ENCODE results near the gene RPS27. TPM values are rescaled to one million over a fixed set of nuclear protein-coding genes. Genes with fewer than 3 reads are reported as not detected.
"Not testable (repeated sequence)": the region's sequence is repeated elsewhere in the genome, so short reads cannot be mapped to it uniquely, and the experiment has no call there.

RPS27 gene
- total RNA-seq, 3 donors from 2014 or later = 1,116 to 1,231 (median 1,134) TPM

DNA sequence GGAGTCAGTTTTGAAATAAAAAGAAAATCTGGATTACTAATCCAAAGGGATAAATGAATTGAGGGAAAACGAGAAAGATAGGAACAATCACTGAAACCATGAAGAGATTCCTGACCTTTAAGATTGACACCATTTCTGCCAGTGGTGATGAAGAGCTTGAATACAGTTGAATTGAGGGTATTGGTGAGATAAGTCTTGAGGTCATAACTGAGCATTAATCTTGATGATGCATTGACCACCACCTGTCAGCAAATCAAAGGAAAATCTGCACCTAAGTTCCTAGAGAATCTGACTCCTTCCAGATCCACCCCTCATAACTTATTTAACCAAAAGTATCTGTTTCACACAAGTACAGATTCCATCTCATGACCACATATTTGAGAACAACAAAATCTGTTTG lies 21.6 kb downstream of the RPS27 start:
- DNase-seq (no peak), ATAC-seq (no peak)
- Histone ChIP-seq H3K4me1 (ENCODE audit: low read depth) (no peaks in the 10 kb centered on the region), H3K36me3 (ENCODE audit: low read depth) (no peaks in the 10 kb centered on the region), H3K9me3 (no peaks in the 10 kb centered on the region), H3K4me3 (no peak overlapping the region)
- intact Hi-C loops (cut with DNase I, micrococcal nuclease) = no loop called here
- TF ChIP-seq, protein P1, sequence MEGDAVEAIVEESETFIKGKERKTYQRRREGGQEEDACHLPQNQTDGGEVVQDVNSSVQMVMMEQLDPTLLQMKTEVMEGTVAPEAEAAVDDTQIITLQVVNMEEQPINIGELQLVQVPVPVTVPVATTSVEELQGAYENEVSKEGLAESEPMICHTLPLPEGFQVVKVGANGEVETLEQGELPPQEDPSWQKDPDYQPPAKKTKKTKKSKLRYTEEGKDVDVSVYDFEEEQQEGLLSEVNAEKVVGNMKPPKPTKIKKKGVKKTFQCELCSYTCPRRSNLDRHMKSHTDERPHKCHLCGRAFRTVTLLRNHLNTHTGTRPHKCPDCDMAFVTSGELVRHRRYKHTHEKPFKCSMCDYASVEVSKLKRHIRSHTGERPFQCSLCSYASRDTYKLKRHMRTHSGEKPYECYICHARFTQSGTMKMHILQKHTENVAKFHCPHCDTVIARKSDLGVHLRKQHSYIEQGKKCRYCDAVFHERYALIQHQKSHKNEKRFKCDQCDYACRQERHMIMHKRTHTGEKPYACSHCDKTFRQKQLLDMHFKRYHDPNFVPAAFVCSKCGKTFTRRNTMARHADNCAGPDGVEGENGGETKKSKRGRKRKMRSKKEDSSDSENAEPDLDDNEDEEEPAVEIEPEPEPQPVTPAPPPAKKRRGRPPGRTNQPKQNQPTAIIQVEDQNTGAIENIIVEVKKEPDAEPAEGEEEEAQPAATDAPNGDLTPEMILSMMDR (IDR thresholded peaks at IDR 0.05) = no peak

DNA sequence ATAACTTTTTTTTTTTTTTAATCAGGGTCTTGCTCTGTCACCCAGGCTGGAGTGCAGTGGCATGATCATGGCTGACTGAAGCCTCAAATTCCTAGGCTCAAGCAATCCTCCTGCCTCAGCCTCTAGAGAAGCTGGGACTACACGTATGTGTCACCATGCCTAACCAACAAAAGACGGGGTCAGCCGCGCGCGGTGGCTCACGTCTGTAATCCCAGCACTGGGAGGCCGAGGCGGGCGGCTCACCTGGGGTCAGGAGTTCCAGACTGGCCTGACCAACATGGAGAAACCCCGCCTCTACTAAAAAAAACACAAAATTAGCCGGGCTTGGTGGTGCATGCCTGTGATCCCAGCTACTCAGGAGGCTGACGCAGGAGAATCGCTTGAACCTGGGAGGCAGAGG lies 22.0 kb downstream of the RPS27 start:
- H3K4me3 ChIP-seq; H3K4me1 ChIP-seq (ENCODE audit: low read depth); H3K9me3 ChIP-seq; intact Hi-C loops (cut with DNase I, micrococcal nuclease); H3K36me3 ChIP-seq (ENCODE audit: low read depth); DNase-seq; ATAC-seq: not testable (repeated sequence)

DNA sequence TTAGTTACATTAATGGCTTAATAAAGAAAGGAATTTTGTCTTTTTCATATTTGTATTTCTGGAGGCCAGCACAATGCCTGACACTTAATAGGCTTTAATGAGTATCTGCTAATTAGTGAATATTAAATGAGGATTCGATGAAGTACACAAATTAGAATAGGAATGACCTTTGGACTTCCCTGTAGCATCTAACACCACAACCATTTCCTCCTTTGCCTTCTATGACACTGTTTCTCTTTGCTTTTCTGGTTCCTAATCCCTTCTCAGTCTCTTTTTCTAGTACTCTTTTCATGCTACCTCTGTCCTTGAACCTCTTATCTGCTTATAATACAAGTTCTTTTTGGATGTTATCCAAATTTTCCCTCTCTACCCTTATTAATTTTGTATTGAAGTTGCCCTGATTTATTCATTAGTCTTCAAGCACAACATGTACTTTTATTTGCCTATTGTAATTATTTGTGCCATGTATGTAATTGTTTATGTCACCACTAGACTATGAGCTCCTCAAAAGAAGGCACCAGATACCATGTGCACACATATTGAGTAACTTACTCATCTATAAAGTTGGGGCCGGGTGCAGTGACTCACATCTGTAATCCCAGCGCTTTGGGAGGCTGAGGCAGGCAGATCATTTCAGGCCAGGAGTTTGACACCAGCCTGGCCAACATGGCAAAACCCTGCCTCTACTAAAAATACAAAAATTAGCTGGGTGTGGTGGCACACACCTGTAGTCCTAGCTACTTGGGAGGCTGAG lies 23.8 kb downstream of the RPS27 start:
- peak; percentile 34 for ATAC-seq
- TF ChIP-seq, protein P1 (IDR thresholded peaks at IDR 0.05) = no peak
- Histone ChIP-seq H3K9me3 (no peaks in the 10 kb centered on the region), H3K36me3 (ENCODE audit: low read depth) (no peaks in the 10 kb centered on the region), H3K4me3 (no peak overlapping the region), H3K4me1 (ENCODE audit: low read depth) (no peaks in the 10 kb centered on the region)
- intact Hi-C loops (cut with DNase I, micrococcal nuclease) = no loop called here
- no peak for DNase-seq

DNA sequence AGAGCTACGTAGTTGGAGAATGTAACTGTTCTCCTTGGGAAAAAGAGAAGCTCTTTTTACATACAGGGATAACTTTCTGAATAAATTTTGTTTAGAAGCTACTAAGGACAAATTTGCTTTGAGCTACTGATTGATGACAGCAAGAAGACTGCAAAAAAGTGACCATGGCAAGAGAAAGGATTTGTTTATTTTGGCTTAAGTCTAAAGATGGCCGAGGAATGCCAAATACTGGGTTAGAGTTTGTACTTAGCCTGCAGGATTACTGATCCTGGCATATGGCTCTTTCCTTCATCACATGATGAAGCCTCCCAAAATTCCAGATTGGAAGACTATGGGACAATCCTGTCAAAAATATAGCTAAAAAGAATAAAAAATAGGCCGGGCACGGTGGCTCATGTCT lies 28.7 kb downstream of the RPS27 start:
- no peaks in the 10 kb centered on the region for H3K4me1 ChIP-seq (ENCODE audit: low read depth)
- ATAC-seq (no peak), DNase-seq (no peak)
- no peaks in the 10 kb centered on the region for H3K9me3 ChIP-seq
- intact Hi-C loops (cut with DNase I, micrococcal nuclease) = no loop called here
- H3K4me3 ChIP-seq = no peak overlapping the region
- no peaks in the 10 kb centered on the region for H3K36me3 ChIP-seq (ENCODE audit: low read depth)
- TF ChIP-seq, protein P1 (IDR thresholded peaks at IDR 0.05) = no peak

DNA sequence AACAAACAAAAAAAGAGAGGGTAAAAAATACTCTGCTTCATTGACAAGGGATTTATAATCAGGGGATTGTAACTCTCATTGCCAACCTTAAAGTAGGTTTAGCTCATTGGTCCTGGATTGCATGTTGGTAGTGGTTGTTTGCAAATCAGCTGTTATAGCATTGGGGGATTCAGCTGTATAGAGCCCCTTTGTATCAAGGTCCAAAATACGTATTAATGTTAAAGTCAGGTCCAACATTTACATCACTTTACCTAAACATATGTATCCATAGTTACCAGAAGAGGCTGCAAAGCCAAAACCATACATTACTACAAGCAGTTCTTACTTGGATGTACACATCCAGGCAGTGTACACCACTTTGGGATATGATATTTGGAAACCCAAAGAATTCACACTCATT lies 29.4 kb downstream of the RPS27 start:
- Histone ChIP-seq H3K9me3 (no peaks in the 10 kb centered on the region), H3K4me1 (ENCODE audit: low read depth) (no peaks in the 10 kb centered on the region), H3K36me3 (ENCODE audit: low read depth) (no peaks in the 10 kb centered on the region), H3K4me3 (no peak overlapping the region)
- DNase-seq (no peak), ATAC-seq (no peak)
- intact Hi-C loops (cut with DNase I, micrococcal nuclease) = no loop called here
- TF ChIP-seq, protein P1 (IDR thresholded peaks at IDR 0.05) = no peak

DNA sequence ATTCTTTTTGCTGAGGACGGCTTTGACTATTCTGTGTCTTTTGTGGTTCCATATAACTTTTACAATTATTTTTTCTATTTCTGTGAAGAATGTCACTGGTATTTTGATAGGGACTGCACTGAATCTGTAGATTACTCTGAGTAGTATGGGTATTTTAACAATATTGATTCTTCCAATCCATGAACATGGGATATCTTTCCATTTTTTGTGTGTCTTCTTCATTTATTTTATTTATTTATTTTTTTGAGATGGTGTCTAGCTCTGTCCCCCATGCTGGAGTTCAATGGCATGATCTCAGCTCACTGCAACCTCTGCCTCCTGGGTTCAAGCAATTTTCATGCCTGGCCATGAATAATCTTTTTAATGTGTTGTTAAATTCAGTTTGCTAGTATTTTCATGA lies 43.1 kb downstream of the RPS27 start:
- H3K36me3 ChIP-seq (ENCODE audit: low read depth); ATAC-seq; H3K4me3 ChIP-seq; H3K9me3 ChIP-seq; H3K4me1 ChIP-seq (ENCODE audit: low read depth); DNase-seq; intact Hi-C loops (cut with DNase I, micrococcal nuclease): not testable (repeated sequence)

Small RNA genes lying within 50 kb of the gene (microRNA-seq; reads per million reads assigned to microRNA genes)
- gene MIR6737 = not detected

Other genes starting within 250 kb of the RPS27 start
- 10 to 100 TPM; 17.9 to 35.1 (median 22.9) TPM for gene SLC27A3, start 215.4 kb upstream of the RPS27 start, total RNA-seq
- 10 to 100 TPM; 34.4 to 64.8 (median 36.3) TPM for gene GATAD2B, start 67.8 kb upstream of the RPS27 start, total RNA-seq
- gene DENND4B, start 44.0 kb upstream of the RPS27 start, total RNA-seq = 10 to 100 TPM; 44.3 to 65.6 (median 46.5) TPM
- gene CRTC2, start 32.1 kb upstream of the RPS27 start, total RNA-seq = 10 to 100 TPM; 30.0 to 47.3 (median 47.1) TPM
- gene SLC39A1, start 27.2 kb upstream of the RPS27 start, total RNA-seq = 10 to 100 TPM; 66.7 to 74.7 (median 66.7) TPM
- 10 to 100 TPM in 2 of 3 donors, 1 to 10 TPM in 1; 9.9 to 26.9 (median 23.0) TPM for gene CREB3L4, start 22.9 kb upstream of the RPS27 start, total RNA-seq
- 100 to 1,000 TPM; 119 to 153 (median 124) TPM for gene JTB, start 13.1 kb upstream of the RPS27 start, total RNA-seq
- gene RAB13, start 4.4 kb upstream of the RPS27 start, total RNA-seq = 10 to 100 TPM; 55.4 to 82.5 (median 77.5) TPM
- gene NUP210L, start 164.3 kb downstream of the RPS27 start, total RNA-seq = under 1 TPM in 1 of 3 donors, not detected in 2; 0.06 TPM
- 100 to 1,000 TPM; 260 to 585 (median 412) TPM for gene TPM3, start 201.3 kb downstream of the RPS27 start, total RNA-seq
- not detected for gene CFAP141, start 215.6 kb downstream of the RPS27 start, total RNA-seq
- 100 to 1,000 TPM in 1 of 3 donors, 10 to 100 TPM in 2; 92.7 to 119 (median 99.3) TPM for gene UBAP2L, start 230.2 kb downstream of the RPS27 start, total RNA-seq